ENCODE results near the gene TRRAP.
"Not testable (repeated sequence)": the region's sequence is repeated elsewhere in the genome, so short reads cannot be mapped to it uniquely, and the experiment has no call there.

Gene TRRAP

DNA sequence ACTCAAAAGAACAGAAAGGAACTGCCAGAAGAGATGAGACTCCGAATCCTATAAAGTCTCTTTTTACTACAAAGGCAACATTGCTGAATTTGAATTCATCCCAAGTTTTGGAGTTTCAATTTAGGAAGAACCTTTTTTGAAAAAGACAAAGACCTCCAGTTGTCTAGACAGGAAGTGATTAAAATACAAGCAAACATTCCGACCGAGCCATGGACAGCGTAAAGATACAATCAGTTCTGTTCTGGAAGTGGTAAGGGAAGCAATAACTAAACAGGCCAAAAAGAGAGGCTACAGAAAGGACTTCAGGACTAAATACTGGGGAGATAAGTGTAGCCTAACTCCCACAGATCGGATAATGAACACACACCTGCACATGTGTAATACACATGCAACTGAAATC lies 164.6 kb downstream of the TRRAP start:
- Histone ChIP-seq H3K36me3 (ENCODE audit: insufficient read depth, low read length) (peaks cover 18% of the 10 kb centered on the region), H3K9me3 (ENCODE audit: control insufficient read depth, insufficient read depth, low read length) (no peaks in the 10 kb centered on the region), H3K4me1 (ENCODE audit: insufficient read depth, low read length) (0 out of 2 replicates have a peak, but pooled peaks cover 9% of the 10 kb centered on the region), H3K9ac (ENCODE audit: low read depth, low read length) (no peak overlapping the region)

GRCh38 chr7:99044858-99045257 lies 166.5 kb downstream of the TRRAP start:
- H3K4me1 ChIP-seq (ENCODE audit: insufficient read depth, low read length); H3K9ac ChIP-seq (ENCODE audit: low read depth, low read length); H3K9me3 ChIP-seq (ENCODE audit: control insufficient read depth, insufficient read depth, low read length): not testable (repeated sequence)
- H3K36me3 ChIP-seq (ENCODE audit: insufficient read depth, low read length): peaks cover 16% of the 10 kb centered on the region

GRCh38 chr7:99046262-99046661 lies 167.9 kb downstream of the TRRAP start:
- H3K4me1 ChIP-seq (ENCODE audit: insufficient read depth, low read length); H3K9ac ChIP-seq (ENCODE audit: low read depth, low read length); H3K9me3 ChIP-seq (ENCODE audit: control insufficient read depth, insufficient read depth, low read length): not testable (repeated sequence)
- peaks cover 16% of the 10 kb centered on the region; the same call in 1 of the 2 replicates for H3K36me3 ChIP-seq (ENCODE audit: insufficient read depth, low read length)

DNA sequence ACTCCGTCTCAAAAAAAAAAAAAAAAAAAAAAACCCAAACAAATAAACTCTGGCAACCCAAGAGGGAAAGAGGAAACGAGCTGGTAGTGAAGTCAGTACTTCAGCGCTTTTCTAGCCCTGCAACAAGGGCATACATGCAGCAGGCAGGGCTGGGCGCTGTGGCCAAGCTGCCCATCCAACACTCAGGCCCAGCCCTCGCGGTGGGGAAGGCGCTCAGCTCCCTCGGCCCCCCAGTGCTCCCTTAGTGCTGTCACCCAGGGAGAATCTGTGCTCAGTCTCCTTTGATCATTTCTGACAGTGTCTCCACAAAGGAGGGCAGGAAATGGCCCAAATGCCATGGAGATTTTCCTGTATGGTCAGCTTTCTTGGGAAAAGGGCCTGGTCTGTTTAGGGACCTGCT lies 168.4 kb downstream of the TRRAP start:
- Histone ChIP-seq H3K36me3 (ENCODE audit: insufficient read depth, low read length) (peaks cover 16% of the 10 kb centered on the region; the same call in 1 of the 2 replicates), H3K9me3 (ENCODE audit: control insufficient read depth, insufficient read depth, low read length) (no peaks in the 10 kb centered on the region), H3K4me1 (ENCODE audit: insufficient read depth, low read length) (0 out of 2 replicates have a peak, but pooled peaks cover 5% of the 10 kb centered on the region), H3K9ac (ENCODE audit: low read depth, low read length) (no peak overlapping the region)

DNA sequence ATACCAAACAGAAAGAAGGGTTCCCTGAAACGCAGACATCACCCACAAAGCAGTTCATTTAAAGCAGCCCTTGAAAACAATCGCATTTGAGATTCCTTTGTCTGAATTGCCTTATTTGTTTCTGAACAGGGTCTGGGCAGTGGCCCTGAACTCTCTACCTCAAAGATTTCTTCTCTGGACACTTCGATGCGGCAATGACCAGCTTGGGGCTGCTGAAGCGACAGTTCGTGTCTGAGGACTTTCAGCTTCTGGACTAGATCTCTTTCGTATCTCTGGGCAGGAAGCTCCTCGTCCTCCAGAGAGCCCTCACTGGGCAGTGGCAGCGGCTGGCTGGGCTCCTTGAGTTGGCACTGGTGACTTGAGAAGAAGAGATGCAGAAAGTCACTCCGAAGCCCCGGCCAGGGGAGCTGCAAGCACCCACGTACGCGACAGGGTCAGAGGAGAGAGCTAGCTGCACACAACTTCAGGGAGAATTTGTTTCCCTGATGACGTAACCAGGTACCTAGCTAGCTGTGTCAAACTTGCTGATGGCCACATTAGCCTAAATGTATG lies 169.3 kb downstream of the TRRAP start:
- Histone ChIP-seq H3K4me1 (ENCODE audit: insufficient read depth, low read length) (0 out of 2 replicates have a peak, but pooled peaks cover 5% of the 10 kb centered on the region), H3K9me3 (ENCODE audit: control insufficient read depth, insufficient read depth, low read length) (no peaks in the 10 kb centered on the region), H3K36me3 (ENCODE audit: insufficient read depth, low read length) (peaks cover 21% of the 10 kb centered on the region)

DNA sequence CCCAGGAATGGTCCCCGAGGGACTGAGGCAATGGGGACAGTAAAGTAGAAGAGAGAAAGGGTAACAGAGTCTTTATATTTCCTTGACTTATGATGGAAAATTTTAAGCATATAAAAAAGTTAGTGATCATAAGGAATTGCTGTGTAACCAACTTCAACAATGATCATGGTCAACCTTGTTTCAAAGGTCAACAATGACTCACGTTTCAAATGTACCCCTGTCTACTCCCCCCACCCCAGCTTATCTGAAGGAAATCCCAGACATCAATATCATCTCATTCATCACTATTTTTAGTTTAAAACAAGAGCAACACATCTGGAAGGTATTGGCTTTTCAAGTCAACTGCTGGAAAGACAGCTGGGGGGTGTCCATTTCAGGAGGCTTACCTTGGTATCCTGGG lies 172.6 kb downstream of the TRRAP start:
- no peaks in the 10 kb centered on the region for H3K9me3 ChIP-seq (ENCODE audit: control insufficient read depth, insufficient read depth, low read length)
- H3K9ac ChIP-seq (ENCODE audit: low read depth, low read length): no peak overlapping the region
- 0 out of 2 replicates have a peak, but pooled peaks cover 5% of the 10 kb centered on the region for H3K4me1 ChIP-seq (ENCODE audit: insufficient read depth, low read length)
- H3K36me3 ChIP-seq (ENCODE audit: insufficient read depth, low read length): peaks cover 26% of the 10 kb centered on the region

More for the DNA sequence above, 169.3 kb downstream of the TRRAP start:
- no peak overlapping the region for H3K9ac ChIP-seq (ENCODE audit: low read depth, low read length)

GRCh38 chr7:99054781-99055180 lies 176.4 kb downstream of the TRRAP start:
- Histone ChIP-seq H3K36me3 (ENCODE audit: insufficient read depth, low read length) (peaks cover 20% of the 10 kb centered on the region), H3K4me1 (ENCODE audit: insufficient read depth, low read length) (no peaks in the 10 kb centered on the region), H3K9ac (ENCODE audit: low read depth, low read length) (no peak overlapping the region), H3K9me3 (ENCODE audit: control insufficient read depth, insufficient read depth, low read length) (no peaks in the 10 kb centered on the region)

DNA sequence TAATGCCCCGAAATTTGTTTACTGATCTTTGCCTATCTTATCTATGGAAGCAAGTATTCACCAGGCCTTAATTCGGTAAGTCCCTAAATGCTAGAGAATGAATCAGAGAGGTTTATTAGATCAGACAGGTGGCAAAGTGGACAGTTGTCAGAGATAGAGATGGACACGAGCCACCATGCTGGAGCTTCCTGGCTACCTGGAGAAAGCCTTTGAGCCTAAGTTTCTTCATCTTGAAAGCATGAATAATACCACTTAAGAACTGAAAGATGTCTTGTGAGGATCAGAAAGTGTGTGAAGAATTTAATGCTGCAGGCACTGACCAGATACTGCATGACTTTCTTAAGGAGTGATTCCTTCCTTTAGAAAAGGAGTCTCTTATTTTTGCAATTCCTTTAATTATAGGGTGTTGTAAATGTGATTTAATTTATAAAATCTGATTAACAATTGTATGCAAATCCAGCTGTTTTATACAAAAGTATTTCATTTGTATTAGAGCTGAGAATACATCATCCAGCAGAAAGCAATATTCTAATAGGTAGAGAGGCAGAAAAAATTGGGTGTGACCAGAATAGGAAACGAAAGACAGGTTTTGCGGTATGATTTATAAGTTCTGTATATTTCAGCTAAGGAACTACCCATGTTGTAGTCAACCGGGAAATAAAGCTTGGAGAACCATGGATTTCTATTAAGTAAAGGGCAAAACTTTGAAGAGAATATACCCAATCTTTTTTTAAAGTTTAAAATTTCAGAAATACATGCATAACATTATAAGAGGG lies 182.9 kb downstream of the TRRAP start:
- H3K4me1 ChIP-seq (ENCODE audit: insufficient read depth, low read length): no peaks in the 10 kb centered on the region
- peaks cover under 1% of the 10 kb centered on the region for H3K36me3 ChIP-seq (ENCODE audit: insufficient read depth, low read length)
- no peak overlapping the region for H3K9ac ChIP-seq (ENCODE audit: low read depth, low read length)
- no peaks in the 10 kb centered on the region for H3K9me3 ChIP-seq (ENCODE audit: control insufficient read depth, insufficient read depth, low read length)

Data from ES-I3 (cell line).